CD8-positive, alpha-beta memory T cell (primary cell): ENCODE measurements around the gene LCNL1. TPM values are rescaled to one million over a fixed set of nuclear protein-coding genes. Genes with fewer than 3 reads are reported as not detected.

Source experiments
- CTCF ChIA-PET: fragments of 350-600 bp; sonication (Branson Sonifier 250); formaldehyde crosslinking; loops from one replicate; lab custom pipeline; 2021; ENCODE audit warnings: antibody characterized with exemption; lab: Charles Lee
- POLR2A ChIA-PET: fragments of 350-600 bp; sonication (Branson Sonifier 250); formaldehyde crosslinking; loops from one replicate; lab custom pipeline; 2021; ENCODE audit warnings: antibody characterized with exemption; lab: Charles Lee
- DNase-seq, 5 donors: peaks; one replicate each; pipeline versions ENCODE4 v3.0.0 to v3.0.0-alpha.2; 2020 to 2022; ENCODE audit warnings: mixed read lengths in 1 of 5
- H3K27ac ChIP-seq: one replicate; pipeline ENCODE4 v1.7.0; 2013; ENCODE audit warnings: low read depth, mild to moderate bottlenecking, low read length, moderate library complexity
- H3K27me3 ChIP-seq: 2 replicates; pipeline ENCODE4 v1.7.0; 2013; ENCODE audit warnings: low read length, mild to moderate bottlenecking; ENCODE audit not compliant: insufficient read depth, poor library complexity, severe bottlenecking
- H3K36me3 ChIP-seq: 2 replicates; pipeline ENCODE4 v1.7.0; 2013; ENCODE audit warnings: mild to moderate bottlenecking, low read length, moderate library complexity; ENCODE audit not compliant: insufficient read depth
- H3K4me1 ChIP-seq: 2 replicates; pipeline ENCODE4 v1.7.0; 2013; ENCODE audit warnings: mild to moderate bottlenecking, low read length, moderate library complexity; ENCODE audit not compliant: insufficient read depth
- H3K4me3 ChIP-seq: 2 replicates; pipeline ENCODE4 v1.7.0; 2013; ENCODE audit warnings: mild to moderate bottlenecking, low read length
- H3K9me3 ChIP-seq: 2 replicates; pipeline ENCODE4 v1.7.0; 2013; ENCODE audit warnings: mild to moderate bottlenecking, low read length
- H3K27ac Mint-ChIP-seq, 8 donors: one replicate each; pipeline ENCODE4 v1.8.0; 2020 to 2021; ENCODE audit warnings: mixed read lengths in 8 of 8, mild to moderate bottlenecking in 6 of 8, inconsistent platforms in 3 of 8, moderate library complexity in 3 of 8
- H3K27me3 Mint-ChIP-seq, 2 donors: one replicate each; pipeline ENCODE4 v1.8.0; 2020 to 2021; ENCODE audit warnings: mixed read lengths in 2 of 2, mild to moderate bottlenecking in 1 of 2, moderate library complexity in 1 of 2
- H3K36me3 Mint-ChIP-seq, 3 donors: one replicate each; pipeline ENCODE4 v1.8.0; 2020 to 2021; ENCODE audit warnings: mixed read lengths in 3 of 3, inconsistent platforms in 1 of 3, mild to moderate bottlenecking in 1 of 3
- H3K4me1 Mint-ChIP-seq, 3 donors: one replicate each; pipeline ENCODE4 v1.8.0; 2020 to 2021; ENCODE audit warnings: mixed read lengths in 3 of 3, inconsistent platforms in 1 of 3, mild to moderate bottlenecking in 1 of 3
- H3K4me3 Mint-ChIP-seq, 7 donors: one replicate each; pipeline ENCODE4 v1.8.0; 2020 to 2021; ENCODE audit warnings: mixed read lengths in 7 of 7, mild to moderate bottlenecking in 6 of 7, moderate library complexity in 4 of 7, inconsistent platforms in 2 of 7
- H3K9me3 Mint-ChIP-seq, 5 donors: one replicate each; pipeline ENCODE4 v1.8.0; 2020 to 2022; ENCODE audit warnings: mixed read lengths in 5 of 5, mild to moderate bottlenecking in 3 of 5, moderate library complexity in 2 of 5, inconsistent platforms in 1 of 5
- polyA plus RNA-seq: library from polyadenylated mRNA; unstranded; fragments of 300-500 nt; fragmentation: Illumina TruSeq; gene quantifications from one replicate; pipeline ENCODE4 v1.2.3, GENCODE V29; 2021
- total RNA-seq, 2 experiments: library from RNA; stranded (reverse); gene quantifications; one replicate each; pipeline ENCODE4 v1.2.3, GENCODE V29; 2021

Gene LCNL1
- total and polyA plus RNA-seq, 3 experiments from 2014 or later, result 0.16 to 0.22 (median 0.20) TPM

DNA sequence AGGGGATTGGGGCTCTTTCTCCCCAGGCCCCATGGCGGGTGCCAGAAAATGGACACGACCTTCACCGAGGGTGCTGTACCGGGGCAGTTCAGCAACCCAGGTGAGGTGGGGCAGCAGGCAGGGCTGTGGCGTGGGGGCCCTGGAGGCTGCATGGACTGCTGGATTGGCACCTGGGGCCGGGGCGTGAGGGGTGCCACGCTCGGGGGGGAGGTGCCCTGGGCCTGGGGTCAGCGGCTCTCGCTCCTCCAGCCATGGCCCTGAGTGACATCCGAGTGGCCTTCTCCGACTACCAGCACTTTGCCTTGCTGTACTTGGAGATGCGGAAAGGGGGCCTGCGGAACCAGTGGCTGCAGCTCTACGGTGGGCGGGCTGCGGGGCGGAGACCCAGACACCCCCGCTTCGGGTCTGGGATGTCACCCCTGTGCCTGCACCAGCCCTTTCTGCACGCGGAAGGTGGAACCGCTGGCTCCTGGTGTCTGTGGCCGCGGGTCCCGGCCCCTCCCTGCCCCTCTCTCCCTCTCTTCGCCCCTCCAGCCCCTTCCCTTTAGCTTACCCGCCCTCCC is 1.8 kb downstream of the LCNL1 start:
- H3K27me3 Mint-ChIP-seq, result peaks cover 10 to 14% of the 10 kb centered on the region in 2 donors
- Histone ChIP-seq H3K36me3 (no peaks in the 10 kb centered on the region), H3K27ac (no peak overlapping the region), H3K27me3 (no peaks in the 10 kb centered on the region), H3K4me3 (no peak overlapping the region), H3K9me3 (no peaks in the 10 kb centered on the region), H3K4me1 (no peaks in the 10 kb centered on the region)
- ChIA-PET CTCF (interaction anchor here (1.0 to 1.4 kb wide), 5 partner anchors 10 to 44 kb away, joined by 3 to 9 read pairs (median 4); partner anchors contain the start of genes C8G, CLIC3 and FBXW5), POLR2A (interaction anchor here (0.8 to 1.3 kb wide), 3 partner anchors 12 to 24 kb away, joined by 4 to 6 read pairs (median 4); no protein-coding TSS in a partner anchor)
- no peak for DNase-seq
- H3K4me3 Mint-ChIP-seq, result peak overlapping the region in 3 of 7 donors; percentile 9 to 63 (median 56)
- H3K36me3 Mint-ChIP-seq, result no peaks in the 10 kb centered on the region
- peaks cover 5 to 23% (median 6%) of the 10 kb centered on the region in 3 donors for H3K4me1 Mint-ChIP-seq
- H3K9me3 Mint-ChIP-seq, result no peaks in the 10 kb centered on the region
- peak overlapping the region in 2 of 8 donors; percentile 22 to 32 for H3K27ac Mint-ChIP-seq

- peaks cover 5 to 23% (median 5%) of the 10 kb centered on the region in 3 donors for H3K4me1 Mint-ChIP-seq
- H3K27ac Mint-ChIP-seq, result peak overlapping the region in 1 of 8 donors; percentile 22
- Histone ChIP-seq H3K4me1 (no peaks in the 10 kb centered on the region), H3K27ac (no peak overlapping the region), H3K9me3 (no peaks in the 10 kb centered on the region), H3K36me3 (no peaks in the 10 kb centered on the region), H3K27me3 (no peaks in the 10 kb centered on the region), H3K4me3 (no peak overlapping the region)
- no peaks in the 10 kb centered on the region for H3K9me3 Mint-ChIP-seq
- ChIA-PET CTCF (interaction anchor here (0.7 to 1.4 kb wide), 9 partner anchors 9 to 198 kb away, joined by 3 to 9 read pairs (median 3); partner anchors contain the start of genes C8G, CLIC3 and FBXW5), POLR2A (interaction anchor here (0.8 to 1.3 kb wide), 4 partner anchors 10 to 25 kb away, joined by 3 to 6 read pairs (median 4); no protein-coding TSS in a partner anchor)
- H3K27me3 Mint-ChIP-seq, result peaks cover 10 to 14% of the 10 kb centered on the region in 2 donors
- peak overlapping the region in 4 of 7 donors; percentile 9 to 63 (median 44) for H3K4me3 Mint-ChIP-seq
- no peaks in the 10 kb centered on the region for H3K36me3 Mint-ChIP-seq
- DNase-seq, result peak in 1 of 5 donors; percentile 29
Measured at GRCh38 chr9:136985027-136985602, 2.3 kb downstream of the LCNL1 start.

GRCh38 chr9:136985853-136986252 is 3.1 kb downstream of the LCNL1 start:
- no peak overlapping the region for H3K4me3 ChIP-seq

DNA sequence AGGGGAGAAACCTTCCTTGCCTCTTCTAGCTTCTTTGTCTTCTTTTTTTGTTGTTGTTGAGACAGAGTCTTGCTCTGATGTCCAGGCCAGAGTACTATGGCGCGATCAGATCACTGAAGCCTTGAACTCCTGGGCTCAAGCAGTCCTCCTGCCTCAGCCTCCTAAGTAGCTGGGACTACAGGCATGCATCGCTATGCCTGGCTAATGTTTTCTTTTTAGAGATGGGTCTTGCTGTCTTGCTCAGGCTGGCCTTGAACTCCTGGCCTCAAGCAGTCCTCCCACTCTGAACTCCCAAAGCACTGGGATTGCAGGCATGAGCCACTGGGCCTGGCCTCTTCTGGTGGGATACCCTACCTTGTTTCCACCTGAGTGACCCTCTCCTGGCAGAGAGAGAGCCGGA is 6.1 kb downstream of the LCNL1 start:
- H3K36me3 Mint-ChIP-seq, result peaks cover 0 to 10% (median 0%) of the 10 kb centered on the region in 3 donors
- H3K27ac Mint-ChIP-seq, result peak overlapping the region in 2 of 8 donors; percentile 45 to 52
- ChIA-PET POLR2A (interaction anchor here (0.7 to 2.5 kb wide), 2 partner anchors 14 to 252 kb away, joined by 4 to 6 read pairs; no protein-coding TSS in a partner anchor), CTCF (interaction anchor here (0.9 to 1.6 kb wide), 5 partner anchors 13 to 198 kb away, joined by 3 to 6 read pairs (median 3); partner anchors contain the start of gene TMEM141)
- Histone ChIP-seq H3K27me3 (no peaks in the 10 kb centered on the region), H3K4me1 (peaks cover 10% of the 10 kb centered on the region), H3K36me3 (no peaks in the 10 kb centered on the region), H3K27ac (no peak overlapping the region), H3K4me3 (no peak overlapping the region), H3K9me3 (no peaks in the 10 kb centered on the region)
- H3K27me3 Mint-ChIP-seq, result peaks cover 5 to 11% of the 10 kb centered on the region in 2 donors
- DNase-seq, result no peak
- H3K4me1 Mint-ChIP-seq, result peaks cover 14 to 42% (median 15%) of the 10 kb centered on the region in 3 donors
- H3K4me3 Mint-ChIP-seq, result peak overlapping the region in 1 of 7 donors; percentile 65
- no peaks in the 10 kb centered on the region for H3K9me3 Mint-ChIP-seq

More at GRCh38 chr9:136985853-136986252, 3.1 kb downstream of the LCNL1 start:
- no peak for DNase-seq
- Mint-ChIP-seq H3K27ac (peak overlapping the region in 1 of 8 donors; percentile 47), H3K36me3 (no peaks in the 10 kb centered on the region), H3K4me1 (peaks cover 8 to 23% (median 8%) of the 10 kb centered on the region in 3 donors), H3K27me3 (peaks cover 7 to 14% of the 10 kb centered on the region in 2 donors), H3K4me3 (peak overlapping the region in 3 of 7 donors; percentile 44 to 61 (median 51)), H3K9me3 (no peaks in the 10 kb centered on the region)
- Histone ChIP-seq H3K36me3 (no peaks in the 10 kb centered on the region), H3K4me1 (no peaks in the 10 kb centered on the region), H3K27ac (no peak overlapping the region), H3K27me3 (no peaks in the 10 kb centered on the region), H3K9me3 (no peaks in the 10 kb centered on the region)
- CTCF ChIA-PET, result interaction anchor here (0.7 to 1.8 kb wide), 6 partner anchors 10 to 199 kb away, joined by 3 to 6 read pairs (median 3); partner anchors contain the start of gene CLIC3
- POLR2A ChIA-PET, result interaction anchor here (0.8 to 1.2 kb wide), 2 partner anchors 10 to 11 kb away, joined by 3 read pairs; partner anchors contain the start of gene CLIC3

DNA sequence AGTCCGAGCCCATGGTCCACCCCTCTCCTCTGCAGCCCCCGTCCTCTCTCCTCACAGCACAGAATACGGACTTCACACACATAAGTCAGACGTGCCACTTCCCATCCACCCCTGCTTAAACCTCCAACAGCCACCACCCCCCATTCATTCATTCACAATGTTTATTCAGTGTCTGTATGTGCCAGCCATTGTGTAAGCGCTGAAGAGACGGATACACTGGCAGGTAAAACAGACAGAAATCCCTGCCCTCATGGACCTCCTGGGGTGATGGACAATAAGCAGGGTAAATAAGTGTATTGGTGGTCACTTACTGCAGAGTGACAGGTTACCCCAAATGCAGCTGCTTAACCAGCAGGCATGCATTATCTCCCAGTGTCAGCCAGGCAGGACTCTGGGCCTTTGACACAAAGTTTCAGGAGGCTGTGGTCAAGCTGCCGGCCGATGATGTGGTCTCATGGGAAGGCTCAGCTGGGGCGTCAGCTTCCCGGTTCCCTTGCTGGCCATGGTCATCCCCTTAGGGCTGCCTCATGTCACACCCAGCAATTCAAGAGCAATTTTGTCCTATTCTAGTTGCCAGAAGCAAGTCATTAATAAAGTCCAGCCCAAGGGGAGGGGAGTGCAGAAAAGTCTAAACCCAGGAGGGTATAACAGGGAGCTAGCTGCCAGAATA is 7.6 kb downstream of the LCNL1 start:
- H3K27ac Mint-ChIP-seq, result peak overlapping the region in 7 of 8 donors; percentile 4 to 98 (median 77)

DNA sequence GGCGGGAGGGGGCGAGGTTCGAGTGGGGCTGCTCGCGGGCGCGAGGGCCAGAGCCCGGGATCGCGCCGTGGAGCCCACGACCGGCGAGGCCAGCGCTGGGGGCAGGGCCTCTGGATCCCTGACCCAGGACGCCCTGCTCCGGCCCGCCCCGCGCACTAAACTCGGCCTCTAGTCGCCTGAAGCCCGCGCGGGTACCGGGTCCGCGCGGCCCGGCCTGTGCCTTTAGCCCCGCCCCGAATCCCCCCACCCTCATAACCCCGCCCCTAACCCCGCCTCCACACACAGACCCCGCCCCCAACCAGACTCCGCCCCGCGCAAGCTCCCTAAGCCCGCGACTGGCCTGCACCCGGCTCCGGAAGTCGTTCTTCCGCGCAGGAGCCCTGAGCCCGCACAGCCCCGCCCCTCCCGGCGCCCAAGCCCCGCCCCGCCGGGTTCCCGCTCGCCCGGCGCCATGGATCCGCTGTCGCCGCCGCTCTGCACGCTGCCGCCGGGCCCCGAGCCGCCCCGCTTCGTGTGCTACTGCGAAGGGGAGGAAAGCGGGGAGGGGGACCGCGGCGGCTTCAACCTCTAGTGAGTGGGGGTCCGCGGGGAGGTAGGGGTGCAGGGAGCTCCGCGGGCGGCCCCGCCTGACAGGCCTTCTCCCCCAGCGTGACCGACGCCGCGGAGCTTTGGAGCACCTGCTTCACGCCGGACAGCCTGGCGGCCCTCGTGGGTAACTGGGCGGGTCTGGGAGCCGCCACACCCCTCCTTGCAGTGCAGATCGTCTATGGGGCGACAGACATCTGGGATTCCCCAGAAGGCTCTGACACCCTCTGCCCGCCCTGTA is 9.4 kb downstream of the LCNL1 start, which contains the start of gene PAXX:
Gene PAXX (plus strand): TSS at position 430 of the 826 bp plus-strand sequence. CDS start 22 bp downstream, at position 452.
- peaks cover 19 to 50% (median 22%) of the 10 kb centered on the region in 3 donors for H3K4me1 Mint-ChIP-seq
- peaks cover 2 to 3% of the 10 kb centered on the region in 2 donors for H3K27me3 Mint-ChIP-seq
- Histone ChIP-seq H3K27ac (peak within 1 kb of the TSS; percentile 83), H3K36me3 (no peaks in the 10 kb centered on the region), H3K27me3 (no peaks in the 10 kb centered on the region), H3K4me1 (peaks cover 28% of the 10 kb centered on the region), H3K4me3 (peak within 1 kb of the TSS; percentile 65), H3K9me3 (no peaks in the 10 kb centered on the region)
- H3K27ac Mint-ChIP-seq, result peak within 1 kb of the TSS; percentile 92 to 98 (median 96)
- POLR2A ChIA-PET, result interaction anchor here (0.6 to 2.6 kb wide), 13 partner anchors 9 to 95 kb away, joined by 3 to 15 read pairs (median 5); partner anchors contain the start of genes C8G, FBXW5, FUT7 and MAN1B1
- peaks cover 0 to 17% (median 0%) of the 10 kb centered on the region in 3 donors for H3K36me3 Mint-ChIP-seq
- DNase-seq, result peak; percentile 91 to 95 (median 92)
- H3K9me3 Mint-ChIP-seq, result no peaks in the 10 kb centered on the region
- peak within 1 kb of the TSS; percentile 84 to 95 (median 87) for H3K4me3 Mint-ChIP-seq
- CTCF ChIA-PET, result interaction anchor here (0.8 to 6.7 kb wide), 12 partner anchors 10 to 245 kb away, joined by 3 to 72 read pairs (median 8); partner anchors contain the start of genes ABCA2, C8G, FBXW5 and FUT7

More for the DNA sequence above, 7.6 kb downstream of the LCNL1 start:
- Histone ChIP-seq H3K27ac (no peak overlapping the region), H3K4me1 (peaks cover 13% of the 10 kb centered on the region), H3K4me3 (no peak overlapping the region), H3K36me3 (no peaks in the 10 kb centered on the region), H3K27me3 (no peaks in the 10 kb centered on the region), H3K9me3 (no peaks in the 10 kb centered on the region)
- no peak for DNase-seq
- Mint-ChIP-seq H3K9me3 (no peaks in the 10 kb centered on the region), H3K4me1 (peaks cover 14 to 40% (median 15%) of the 10 kb centered on the region in 3 donors), H3K36me3 (peaks cover 0 to 14% (median 0%) of the 10 kb centered on the region in 3 donors), H3K4me3 (peak overlapping the region in 6 of 7 donors; percentile 73 to 92 (median 78)), H3K27me3 (peaks cover 3 to 8% of the 10 kb centered on the region in 2 donors)
- ChIA-PET CTCF (interaction anchor here (0.8 to 3.9 kb wide), 2 partner anchors 15 to 45 kb away, joined by 4 to 21 read pairs; no protein-coding TSS in a partner anchor), POLR2A (interaction anchor here (0.6 kb wide), 1 partner anchor 52 kb away, joined by 8 read pairs; no protein-coding TSS in a partner anchor)
